Ramos (cell line): ENCODE measurements around the gene ABHD13.
"Not testable (repeated sequence)": the region's sequence is repeated elsewhere in the genome, so short reads cannot be mapped to it uniquely, and the experiment has no call there.

Experiments used
- in situ Hi-C: fragments of 300-500 bp; cut with MboI; formaldehyde crosslinking; loops from one replicate; pipeline ENCODE4 v1.14.3; 2022; ENCODE audit warnings: low sequenced_read_pairs; ENCODE audit not compliant: unreplicated experiment

The ABHD13 gene

GRCh38 chr13:108220041-108220440 is 1.8 kb downstream of the ABHD13 start:
- in situ Hi-C loops: no loop called here

- in situ Hi-C loops: no loop called here
Observed at GRCh38 chr13:108223687-108224503, 5.7 kb downstream of the ABHD13 start.

- in situ Hi-C loops: no loop called here
Observed at GRCh38 chr13:108225440-108225839, 7.2 kb downstream of the ABHD13 start.

GRCh38 chr13:108226184-108226583 is 8.0 kb downstream of the ABHD13 start:
- in situ Hi-C loops: no loop called here

- in situ Hi-C loops: no loop called here
Observed at GRCh38 chr13:108227651-108228272, 9.6 kb downstream of the ABHD13 start.

- in situ Hi-C loops: no loop called here
Observed at GRCh38 chr13:108230377-108230776, 12.2 kb downstream of the ABHD13 start.

GRCh38 chr13:108249150-108249549 is 31.0 kb downstream of the ABHD13 start:
- in situ Hi-C loops: no loop called here

GRCh38 chr13:108257248-108257647 is 39.1 kb downstream of the ABHD13 start:
- in situ Hi-C loops: no loop called here

GRCh38 chr13:108263621-108264355 is 45.6 kb downstream of the ABHD13 start:
- in situ Hi-C loops: no loop called here

- in situ Hi-C loops: no loop called here
Observed at GRCh38 chr13:108266321-108266990, 48.3 kb downstream of the ABHD13 start.

- in situ Hi-C loops: no loop called here
Observed at GRCh38 chr13:108267347-108267746, 49.2 kb downstream of the ABHD13 start.

- in situ Hi-C loops: not testable (repeated sequence)
Observed at GRCh38 chr13:108267855-108268254, 49.7 kb downstream of the ABHD13 start.

GRCh38 chr13:108268466-108269112 is 50.4 kb downstream of the ABHD13 start:
- in situ Hi-C loops: no loop called here

GRCh38 chr13:108269601-108270328 is 51.6 kb downstream of the ABHD13 start, which contains the start of gene TNFSF13B:
TNFSF13B (plus strand) TSS chr13:108269718; CDS start chr13:108269896, 178 bp downstream.
- in situ Hi-C loops: no loop called here

GRCh38 chr13:108270442-108270841 is 52.2 kb downstream of the ABHD13 start:
- in situ Hi-C loops: no loop called here

- in situ Hi-C loops: no loop called here
Observed at GRCh38 chr13:108272333-108272732, 54.1 kb downstream of the ABHD13 start.

- in situ Hi-C loops: no loop called here
Observed at GRCh38 chr13:108273429-108274118, 55.4 kb downstream of the ABHD13 start.

- in situ Hi-C loops: no loop called here
Observed at GRCh38 chr13:108274718-108275117, 56.5 kb downstream of the ABHD13 start.

GRCh38 chr13:108276060-108276459 is 57.9 kb downstream of the ABHD13 start:
- in situ Hi-C loops: no loop called here
